Measurements from ENCODE around the gene ACADL. TPM values are rescaled to one million over a fixed set of nuclear protein-coding genes. Genes with fewer than 3 reads are reported as not detected.

Gene ACADL
- total RNA-seq, 1 donor from 2014 or later = not detected

DNA sequence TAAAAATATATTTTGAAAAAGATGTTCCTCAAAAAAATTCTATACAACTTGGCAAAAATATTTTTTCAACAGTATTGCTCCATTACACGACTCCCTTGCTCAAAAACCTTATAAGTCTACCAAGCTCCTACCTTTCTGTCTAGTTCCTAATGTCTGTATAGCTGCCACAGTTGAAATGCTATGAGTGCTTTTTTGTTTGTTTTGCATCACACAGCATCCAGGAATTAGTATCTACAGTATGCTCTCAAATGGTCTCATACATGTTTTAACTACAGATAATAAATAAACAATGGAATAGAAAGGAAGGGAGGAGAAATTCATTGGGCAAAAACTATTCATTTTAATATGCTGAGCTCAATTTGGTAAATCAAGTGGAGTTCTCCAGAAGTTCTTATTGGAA lies 17.3 kb downstream of the ACADL start:
- Mint-ChIP-seq H3K36me3 (ENCODE audit: low read depth) (no peaks in the 10 kb centered on the region), H3K27ac (ENCODE audit: unreplicated experiment) (no peak overlapping the region), H3K4me3 (ENCODE audit: unreplicated experiment) (no peak overlapping the region), H3K9me3 (ENCODE audit: low read depth) (no peaks in the 10 kb centered on the region), H3K27me3 (ENCODE audit: low read depth) (peaks cover 43% of the 10 kb centered on the region), H3K4me1 (ENCODE audit: low read depth) (no peaks in the 10 kb centered on the region)
- DNase-seq (ENCODE audit: low spot score) = no peak
- TF ChIP-seq, protein P1, sequence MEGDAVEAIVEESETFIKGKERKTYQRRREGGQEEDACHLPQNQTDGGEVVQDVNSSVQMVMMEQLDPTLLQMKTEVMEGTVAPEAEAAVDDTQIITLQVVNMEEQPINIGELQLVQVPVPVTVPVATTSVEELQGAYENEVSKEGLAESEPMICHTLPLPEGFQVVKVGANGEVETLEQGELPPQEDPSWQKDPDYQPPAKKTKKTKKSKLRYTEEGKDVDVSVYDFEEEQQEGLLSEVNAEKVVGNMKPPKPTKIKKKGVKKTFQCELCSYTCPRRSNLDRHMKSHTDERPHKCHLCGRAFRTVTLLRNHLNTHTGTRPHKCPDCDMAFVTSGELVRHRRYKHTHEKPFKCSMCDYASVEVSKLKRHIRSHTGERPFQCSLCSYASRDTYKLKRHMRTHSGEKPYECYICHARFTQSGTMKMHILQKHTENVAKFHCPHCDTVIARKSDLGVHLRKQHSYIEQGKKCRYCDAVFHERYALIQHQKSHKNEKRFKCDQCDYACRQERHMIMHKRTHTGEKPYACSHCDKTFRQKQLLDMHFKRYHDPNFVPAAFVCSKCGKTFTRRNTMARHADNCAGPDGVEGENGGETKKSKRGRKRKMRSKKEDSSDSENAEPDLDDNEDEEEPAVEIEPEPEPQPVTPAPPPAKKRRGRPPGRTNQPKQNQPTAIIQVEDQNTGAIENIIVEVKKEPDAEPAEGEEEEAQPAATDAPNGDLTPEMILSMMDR (IDR thresholded peaks at IDR 0.05) = no peak

GRCh38 chr2:210203558-210203957 lies 21.7 kb downstream of the ACADL start:
- DNase-seq (ENCODE audit: low spot score) = no peak
- H3K9me3 Mint-ChIP-seq (ENCODE audit: low read depth) = no peaks in the 10 kb centered on the region
- peaks cover 49% of the 10 kb centered on the region for H3K27me3 Mint-ChIP-seq (ENCODE audit: low read depth)
- no peaks in the 10 kb centered on the region for H3K4me1 Mint-ChIP-seq (ENCODE audit: low read depth)
- H3K36me3 Mint-ChIP-seq (ENCODE audit: low read depth) = no peaks in the 10 kb centered on the region
- no peak overlapping the region for H3K27ac Mint-ChIP-seq (ENCODE audit: unreplicated experiment)
- H3K4me3 Mint-ChIP-seq (ENCODE audit: unreplicated experiment) = no peak overlapping the region
- TF ChIP-seq, protein P1 (IDR thresholded peaks at IDR 0.05) = no peak

- Mint-ChIP-seq H3K27me3 (ENCODE audit: low read depth) (peaks cover 47% of the 10 kb centered on the region), H3K36me3 (ENCODE audit: low read depth) (no peaks in the 10 kb centered on the region), H3K9me3 (ENCODE audit: low read depth) (no peaks in the 10 kb centered on the region), H3K27ac (ENCODE audit: unreplicated experiment) (no peak overlapping the region), H3K4me3 (ENCODE audit: unreplicated experiment) (no peak overlapping the region), H3K4me1 (ENCODE audit: low read depth) (peaks cover 4% of the 10 kb centered on the region)
- DNase-seq (ENCODE audit: low spot score) = no peak
- TF ChIP-seq, protein P1 (IDR thresholded peaks at IDR 0.05) = no peak
These were observed 22.1 kb downstream of the ACADL start for GRCh38 chr2:210203147-210203546.

DNA sequence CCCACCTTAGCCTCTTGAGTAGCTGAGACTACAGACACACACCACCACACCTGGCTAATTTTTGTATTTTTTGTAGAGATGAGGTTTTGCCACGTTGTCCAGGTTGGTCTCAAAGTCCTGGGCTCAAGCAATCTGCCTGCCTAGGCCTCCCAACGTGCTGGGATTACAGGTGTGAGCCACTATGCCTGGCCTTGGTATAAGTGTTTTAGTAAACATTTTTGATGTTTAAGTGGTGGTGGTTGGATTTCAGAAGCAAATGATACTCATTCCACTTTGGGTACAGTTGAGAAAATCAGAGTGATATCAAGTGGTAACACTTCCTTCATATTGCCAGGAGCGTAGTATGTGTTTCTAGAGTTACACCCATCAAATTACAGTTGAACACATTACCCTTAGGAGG lies 25.4 kb downstream of the ACADL start:
- no peak overlapping the region for H3K27ac Mint-ChIP-seq (ENCODE audit: unreplicated experiment)
- peaks cover 37% of the 10 kb centered on the region for H3K27me3 Mint-ChIP-seq (ENCODE audit: low read depth)
- no peak overlapping the region for H3K4me3 Mint-ChIP-seq (ENCODE audit: unreplicated experiment)
- no peaks in the 10 kb centered on the region for H3K36me3 Mint-ChIP-seq (ENCODE audit: low read depth)
- H3K4me1 Mint-ChIP-seq (ENCODE audit: low read depth) = peaks cover 6% of the 10 kb centered on the region
- no peaks in the 10 kb centered on the region for H3K9me3 Mint-ChIP-seq (ENCODE audit: low read depth)
- DNase-seq (ENCODE audit: low spot score) = no peak
- TF ChIP-seq, protein P1 (IDR thresholded peaks at IDR 0.05) = no peak

GRCh38 chr2:210199186-210199765 lies 26.0 kb downstream of the ACADL start:
- H3K36me3 Mint-ChIP-seq (ENCODE audit: low read depth) = no peaks in the 10 kb centered on the region
- H3K9me3 Mint-ChIP-seq (ENCODE audit: low read depth) = no peaks in the 10 kb centered on the region
- peaks cover 37% of the 10 kb centered on the region for H3K27me3 Mint-ChIP-seq (ENCODE audit: low read depth)
- H3K27ac Mint-ChIP-seq (ENCODE audit: unreplicated experiment) = no peak overlapping the region
- no peak overlapping the region for H3K4me3 Mint-ChIP-seq (ENCODE audit: unreplicated experiment)
- peaks cover 6% of the 10 kb centered on the region for H3K4me1 Mint-ChIP-seq (ENCODE audit: low read depth)
- DNase-seq (ENCODE audit: low spot score) = no peak
- TF ChIP-seq, protein P1 (IDR thresholded peaks at IDR 0.05) = peak; percentile 95
